ENCODE results near the gene ACSL6.

Gene ACSL6

DNA sequence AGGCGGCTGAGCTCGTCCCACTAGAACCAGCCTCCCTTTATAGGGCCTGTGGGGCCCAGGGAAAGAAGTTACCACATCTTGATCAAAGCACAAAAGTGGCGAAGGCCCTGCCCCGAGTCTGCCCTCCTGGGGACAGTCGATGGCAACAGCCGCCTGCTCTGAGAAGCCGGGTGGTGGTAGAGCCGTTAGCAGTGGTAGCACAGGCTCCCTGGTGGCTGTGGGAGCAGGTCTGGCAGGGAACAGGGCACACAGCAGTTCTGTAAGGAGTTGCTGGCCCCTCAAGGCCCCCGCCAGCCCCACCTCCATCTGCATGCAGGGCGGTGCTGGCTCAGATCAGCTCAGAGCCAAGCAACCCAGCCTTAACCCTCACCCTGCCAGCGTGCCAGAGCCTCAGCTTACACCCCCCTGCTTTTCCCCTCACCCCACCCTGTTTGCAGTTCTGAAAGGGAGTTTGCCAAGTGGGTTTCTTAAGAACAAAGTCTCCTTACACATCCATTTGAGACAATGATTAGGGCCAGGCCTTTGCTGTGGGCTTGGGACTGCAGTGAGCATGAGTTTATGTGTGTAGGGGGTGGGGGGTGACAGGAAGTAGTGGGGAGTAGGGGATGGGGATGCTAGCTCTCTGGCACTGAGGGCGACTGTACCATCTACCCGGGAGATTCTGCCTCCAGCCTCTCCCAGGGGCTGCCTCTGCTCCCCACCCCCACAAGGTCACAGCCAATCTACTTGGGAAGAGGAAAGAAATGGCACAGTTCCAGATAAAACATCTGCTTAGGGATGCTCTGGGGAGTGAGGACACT, 11.8 kb downstream of the ACSL6 start:
- TF ChIP-seq, protein P1, sequence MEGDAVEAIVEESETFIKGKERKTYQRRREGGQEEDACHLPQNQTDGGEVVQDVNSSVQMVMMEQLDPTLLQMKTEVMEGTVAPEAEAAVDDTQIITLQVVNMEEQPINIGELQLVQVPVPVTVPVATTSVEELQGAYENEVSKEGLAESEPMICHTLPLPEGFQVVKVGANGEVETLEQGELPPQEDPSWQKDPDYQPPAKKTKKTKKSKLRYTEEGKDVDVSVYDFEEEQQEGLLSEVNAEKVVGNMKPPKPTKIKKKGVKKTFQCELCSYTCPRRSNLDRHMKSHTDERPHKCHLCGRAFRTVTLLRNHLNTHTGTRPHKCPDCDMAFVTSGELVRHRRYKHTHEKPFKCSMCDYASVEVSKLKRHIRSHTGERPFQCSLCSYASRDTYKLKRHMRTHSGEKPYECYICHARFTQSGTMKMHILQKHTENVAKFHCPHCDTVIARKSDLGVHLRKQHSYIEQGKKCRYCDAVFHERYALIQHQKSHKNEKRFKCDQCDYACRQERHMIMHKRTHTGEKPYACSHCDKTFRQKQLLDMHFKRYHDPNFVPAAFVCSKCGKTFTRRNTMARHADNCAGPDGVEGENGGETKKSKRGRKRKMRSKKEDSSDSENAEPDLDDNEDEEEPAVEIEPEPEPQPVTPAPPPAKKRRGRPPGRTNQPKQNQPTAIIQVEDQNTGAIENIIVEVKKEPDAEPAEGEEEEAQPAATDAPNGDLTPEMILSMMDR (conservative IDR thresholded peaks at IDR 0.05; ENCODE audit: low read length), result no peak
- DNase-seq (ENCODE audit: low read depth), result no peak
- no peak overlapping the region for H3K4me3 ChIP-seq (ENCODE audit: low read length)

DNA sequence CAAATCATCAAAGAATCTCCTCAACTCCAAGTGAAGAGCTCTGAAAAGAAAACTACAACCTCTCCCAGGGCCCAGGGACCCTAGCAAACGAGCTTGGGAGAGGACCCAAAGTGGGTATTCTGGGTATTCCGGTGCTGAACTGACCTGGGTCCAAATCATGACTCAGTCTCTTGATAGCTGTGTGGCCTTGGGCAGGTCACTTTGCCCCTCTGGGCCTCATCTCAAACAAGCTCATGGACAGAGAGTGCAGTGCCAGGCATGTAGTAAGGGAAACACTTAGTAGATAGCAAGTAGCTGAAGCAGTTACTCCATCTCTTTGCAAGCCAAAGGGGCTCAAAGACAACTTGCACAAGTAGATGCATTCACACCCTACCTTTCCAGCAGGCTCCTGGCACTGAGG, 12.4 kb downstream of the ACSL6 start:
- DNase-seq (ENCODE audit: low read depth), result no peak
- H3K4me3 ChIP-seq (ENCODE audit: low read length), result no peak overlapping the region

DNA sequence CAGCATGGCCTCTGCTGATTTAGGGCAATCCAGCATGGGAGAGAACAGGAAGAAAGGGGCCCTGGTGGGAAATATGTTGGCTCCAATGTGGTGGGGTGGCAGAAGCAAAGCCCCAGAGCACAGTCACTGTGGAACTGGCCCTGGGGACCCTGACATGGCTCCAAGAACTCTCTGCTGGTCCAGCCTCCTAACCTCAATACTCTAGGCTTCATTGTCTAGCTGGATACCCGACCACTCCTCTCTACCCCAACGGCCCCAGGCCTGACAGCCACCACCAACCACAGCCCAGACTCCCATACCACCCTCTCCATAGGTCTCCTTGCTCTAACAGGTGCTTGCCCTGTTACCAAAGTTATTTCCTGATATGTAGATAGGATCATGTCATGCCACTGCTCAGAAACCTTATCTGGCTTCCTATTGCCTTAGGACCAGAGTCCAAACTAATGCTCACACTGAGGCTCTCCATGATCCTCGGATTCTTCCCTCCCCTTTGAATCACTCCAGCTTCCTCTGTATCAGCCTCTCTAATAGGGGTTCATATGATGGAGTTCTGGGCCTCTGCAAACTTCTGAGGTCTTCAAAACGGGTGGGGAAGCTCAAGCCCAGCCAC, 12.9 kb downstream of the ACSL6 start:
- TF ChIP-seq, protein P1 (conservative IDR thresholded peaks at IDR 0.05; ENCODE audit: low read length), result no peak
- H3K4me3 ChIP-seq (ENCODE audit: low read length), result no peak overlapping the region
- DNase-seq (ENCODE audit: low read depth), result no peak

More for the DNA sequence above, 12.4 kb downstream of the ACSL6 start:
- TF ChIP-seq, protein P1 (conservative IDR thresholded peaks at IDR 0.05; ENCODE audit: low read length), result no peak

DNA sequence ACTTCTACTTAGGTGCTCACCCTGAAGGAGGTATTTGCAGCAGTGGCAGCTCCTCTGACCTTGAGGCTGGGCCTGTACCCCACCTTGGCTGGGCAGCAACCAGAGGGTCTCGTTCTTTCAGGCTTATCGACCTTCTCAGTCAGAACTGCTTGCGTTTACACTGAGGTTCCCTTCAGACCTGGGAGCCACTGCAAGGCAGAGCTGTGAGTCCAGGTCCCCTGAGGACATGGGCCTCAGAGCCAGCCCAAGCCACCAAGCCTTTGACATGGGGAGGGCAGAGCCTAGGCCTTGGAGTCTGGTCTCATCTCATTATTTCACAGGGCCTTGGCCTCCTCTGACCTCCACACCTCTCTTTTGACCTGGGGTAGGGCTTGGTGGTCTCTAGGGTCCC, 13.7 kb downstream of the ACSL6 start:
- H3K4me3 ChIP-seq (ENCODE audit: low read length), result no peak overlapping the region
- DNase-seq (ENCODE audit: low read depth), result no peak
- TF ChIP-seq, protein P1 (conservative IDR thresholded peaks at IDR 0.05; ENCODE audit: low read length), result no peak

DNA sequence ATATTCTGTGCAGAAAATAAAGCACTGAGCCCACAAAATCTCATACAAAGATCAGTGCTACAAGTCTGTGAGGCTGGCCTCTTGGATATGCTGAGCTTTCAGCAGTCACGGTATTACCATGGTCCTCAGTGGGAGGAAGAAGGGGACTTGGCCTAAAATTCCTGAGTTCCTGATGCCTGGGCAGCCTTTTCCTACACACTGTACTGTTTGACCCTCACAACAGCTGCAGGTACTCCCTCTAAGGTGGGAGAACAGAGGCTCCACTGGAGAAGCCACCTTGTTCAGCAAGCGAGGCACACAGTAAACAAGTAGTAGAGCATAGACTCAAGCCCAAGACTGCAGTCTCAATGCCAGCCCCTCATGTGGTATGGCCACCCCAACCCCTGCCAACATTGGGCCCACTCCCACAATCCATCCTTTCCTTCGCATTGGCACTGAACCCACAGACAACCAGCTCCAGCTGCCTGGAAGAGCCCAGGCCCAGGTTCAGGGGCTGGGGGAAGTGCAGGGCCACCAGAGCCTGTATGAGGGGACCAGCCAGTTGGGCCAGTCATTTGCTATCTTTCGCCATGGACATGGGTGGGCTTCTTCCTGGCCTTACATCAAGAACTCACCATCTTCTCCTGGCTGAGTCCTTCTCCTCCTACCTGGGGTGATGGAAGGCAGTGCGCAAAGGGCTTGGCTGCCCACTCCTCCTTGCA, 14.3 kb downstream of the ACSL6 start:
- no peak for DNase-seq (ENCODE audit: low read depth)
- no peak overlapping the region for H3K4me3 ChIP-seq (ENCODE audit: low read length)
- TF ChIP-seq, protein P1 (conservative IDR thresholded peaks at IDR 0.05; ENCODE audit: low read length), result no peak

DNA sequence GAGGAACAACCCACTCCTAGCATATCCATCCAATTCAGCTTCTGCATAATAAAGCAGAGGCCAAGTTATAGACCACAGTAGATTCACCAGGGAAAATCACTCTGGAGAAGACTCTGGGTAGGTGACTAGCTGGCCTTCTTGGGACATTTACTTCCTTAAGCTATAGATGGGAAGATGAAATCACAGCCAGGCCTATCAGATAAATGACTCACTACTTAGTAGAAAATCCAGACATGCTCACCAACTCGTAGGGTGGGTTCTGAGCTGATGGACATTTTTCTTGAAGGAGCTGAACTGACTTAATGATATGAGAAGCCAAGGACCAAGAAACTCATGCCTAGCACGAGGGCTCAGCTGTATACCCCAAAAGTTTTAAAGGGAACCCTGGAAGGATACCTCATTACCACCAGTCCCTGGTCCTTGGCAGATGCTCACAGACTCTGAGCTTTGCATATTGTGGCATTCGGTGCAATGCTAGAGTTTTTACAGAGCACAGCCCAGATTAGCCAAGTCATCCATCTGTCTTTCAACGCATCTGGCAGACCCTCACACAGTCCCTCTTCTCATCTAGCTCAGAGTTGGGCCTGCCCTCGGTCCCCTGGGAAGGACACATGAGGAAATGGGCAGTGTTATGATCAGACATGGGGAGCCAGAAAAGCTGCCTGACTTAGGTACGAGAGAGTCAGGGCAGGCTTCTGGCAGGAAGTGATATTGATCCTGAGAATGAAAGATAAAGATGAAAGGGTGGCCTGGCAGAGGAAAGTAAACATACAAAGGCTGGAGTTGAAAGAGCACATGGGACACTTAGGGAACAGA, 15.0 kb downstream of the ACSL6 start:
- no peak overlapping the region for H3K4me3 ChIP-seq (ENCODE audit: low read length)
- no peak for DNase-seq (ENCODE audit: low read depth)
- TF ChIP-seq, protein P1 (conservative IDR thresholded peaks at IDR 0.05; ENCODE audit: low read length), result no peak

Measured in AG10803 (cell line).